ENCODE results near the gene SNAPIN.
"Not testable (repeated sequence)": the region's sequence is repeated elsewhere in the genome, so short reads cannot be mapped to it uniquely, and the experiment has no call there.

Gene SNAPIN

DNA sequence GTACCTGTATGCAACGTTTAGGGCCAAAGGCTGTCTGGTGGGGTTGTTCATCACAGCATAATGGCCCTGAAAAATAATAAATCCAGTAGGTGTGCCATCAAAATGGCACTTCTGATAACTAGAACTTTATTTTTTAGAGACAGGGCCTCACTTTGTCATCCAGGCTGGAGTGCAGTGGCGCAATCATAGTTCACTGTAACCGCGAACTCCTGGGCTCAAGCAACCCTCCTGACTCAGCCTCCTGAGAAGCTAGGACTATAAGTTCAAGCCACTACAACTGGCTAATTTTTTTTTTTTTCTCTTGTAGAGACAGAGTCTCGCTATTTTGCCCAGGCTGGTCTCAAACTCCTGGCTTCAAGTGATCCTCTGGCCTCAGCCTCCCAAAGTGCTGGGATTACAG, 4.7 kb downstream of the SNAPIN start:
- TF ChIP-seq, protein P1, sequence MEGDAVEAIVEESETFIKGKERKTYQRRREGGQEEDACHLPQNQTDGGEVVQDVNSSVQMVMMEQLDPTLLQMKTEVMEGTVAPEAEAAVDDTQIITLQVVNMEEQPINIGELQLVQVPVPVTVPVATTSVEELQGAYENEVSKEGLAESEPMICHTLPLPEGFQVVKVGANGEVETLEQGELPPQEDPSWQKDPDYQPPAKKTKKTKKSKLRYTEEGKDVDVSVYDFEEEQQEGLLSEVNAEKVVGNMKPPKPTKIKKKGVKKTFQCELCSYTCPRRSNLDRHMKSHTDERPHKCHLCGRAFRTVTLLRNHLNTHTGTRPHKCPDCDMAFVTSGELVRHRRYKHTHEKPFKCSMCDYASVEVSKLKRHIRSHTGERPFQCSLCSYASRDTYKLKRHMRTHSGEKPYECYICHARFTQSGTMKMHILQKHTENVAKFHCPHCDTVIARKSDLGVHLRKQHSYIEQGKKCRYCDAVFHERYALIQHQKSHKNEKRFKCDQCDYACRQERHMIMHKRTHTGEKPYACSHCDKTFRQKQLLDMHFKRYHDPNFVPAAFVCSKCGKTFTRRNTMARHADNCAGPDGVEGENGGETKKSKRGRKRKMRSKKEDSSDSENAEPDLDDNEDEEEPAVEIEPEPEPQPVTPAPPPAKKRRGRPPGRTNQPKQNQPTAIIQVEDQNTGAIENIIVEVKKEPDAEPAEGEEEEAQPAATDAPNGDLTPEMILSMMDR (IDR thresholded peaks at IDR 0.05; ENCODE audit: low read depth, low read length): no peak
- DNase-seq (ENCODE audit: low read depth, low spot score): no peak
- in situ Hi-C loops (cut with HindIII; ENCODE audit: low sequenced_read_pairs): no loop called here
- H3K4me3 ChIP-seq (ENCODE audit: low read depth, low read length): no peak overlapping the region

DNA sequence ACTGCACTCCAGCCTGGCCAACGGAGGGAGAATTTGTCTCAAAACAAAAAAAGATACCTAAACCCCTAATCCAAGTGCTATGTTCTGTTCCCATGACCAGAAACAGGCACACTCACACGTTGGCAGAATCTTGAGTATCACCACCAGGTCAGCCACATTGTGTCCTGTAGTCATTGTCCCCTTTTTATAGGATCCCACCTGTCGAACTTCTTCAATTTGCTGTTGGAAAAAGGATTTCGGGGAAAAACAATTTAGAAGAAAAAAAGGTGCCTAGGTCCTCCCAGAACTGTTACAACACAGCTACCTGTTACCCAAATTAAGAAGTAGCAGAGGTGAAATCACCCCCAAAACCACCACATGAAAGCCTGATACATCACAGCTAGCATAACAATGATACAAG, 8.9 kb downstream of the SNAPIN start:
- no peak for DNase-seq (ENCODE audit: low read depth, low spot score)
- no peak overlapping the region for H3K4me3 ChIP-seq (ENCODE audit: low read depth, low read length)
- in situ Hi-C loops (cut with HindIII; ENCODE audit: low sequenced_read_pairs): no loop called here
- TF ChIP-seq, protein P1 (IDR thresholded peaks at IDR 0.05; ENCODE audit: low read depth, low read length): no peak

DNA sequence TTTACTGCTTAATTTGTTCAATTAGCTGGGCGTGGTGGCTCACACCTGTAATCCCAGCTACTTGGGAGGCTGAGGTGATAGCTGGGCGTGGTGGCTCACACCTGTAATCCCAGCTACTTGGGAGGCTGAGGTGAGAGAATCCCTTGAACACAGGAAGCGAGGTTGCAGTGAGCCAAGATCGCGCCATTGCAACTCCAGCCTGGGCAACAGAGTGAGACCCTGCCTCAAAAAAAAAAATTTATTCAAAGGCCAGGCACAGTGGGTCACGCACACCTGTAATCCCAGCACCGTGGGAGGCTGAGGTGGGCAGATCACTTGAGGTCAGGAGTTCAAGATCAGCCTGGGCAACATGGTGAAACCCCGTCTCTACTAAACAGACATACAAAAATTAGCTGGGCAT, 10.2 kb downstream of the SNAPIN start:
- H3K4me3 ChIP-seq (ENCODE audit: low read depth, low read length); DNase-seq (ENCODE audit: low read depth, low spot score); in situ Hi-C loops (cut with HindIII; ENCODE audit: low sequenced_read_pairs): not testable (repeated sequence)

DNA sequence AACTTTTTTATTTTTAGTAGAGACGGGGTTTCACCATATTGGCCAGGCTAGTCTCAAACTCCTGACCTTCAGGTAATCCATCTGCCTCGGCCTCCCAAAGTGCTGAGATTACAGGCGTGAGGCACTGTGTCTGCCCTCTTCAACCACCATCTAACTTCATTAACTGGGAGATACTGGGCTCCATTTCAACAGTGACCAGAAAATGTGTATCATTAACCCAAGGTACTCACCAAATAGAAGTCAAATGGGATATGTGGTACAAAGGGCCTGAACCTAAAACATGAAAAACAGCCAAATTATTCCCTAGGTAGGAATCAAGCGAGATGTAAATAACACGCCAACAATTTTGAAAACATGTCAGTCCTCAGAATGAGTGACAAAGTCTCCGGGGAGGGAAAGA, 11.1 kb downstream of the SNAPIN start:
- TF ChIP-seq, protein P1 (IDR thresholded peaks at IDR 0.05; ENCODE audit: low read depth, low read length): no peak
- peak overlapping the region; percentile 99 for H3K4me3 ChIP-seq (ENCODE audit: low read depth, low read length)
- in situ Hi-C loops (cut with HindIII; ENCODE audit: low sequenced_read_pairs): no loop called here
- DNase-seq (ENCODE audit: low read depth, low spot score): no peak

DNA sequence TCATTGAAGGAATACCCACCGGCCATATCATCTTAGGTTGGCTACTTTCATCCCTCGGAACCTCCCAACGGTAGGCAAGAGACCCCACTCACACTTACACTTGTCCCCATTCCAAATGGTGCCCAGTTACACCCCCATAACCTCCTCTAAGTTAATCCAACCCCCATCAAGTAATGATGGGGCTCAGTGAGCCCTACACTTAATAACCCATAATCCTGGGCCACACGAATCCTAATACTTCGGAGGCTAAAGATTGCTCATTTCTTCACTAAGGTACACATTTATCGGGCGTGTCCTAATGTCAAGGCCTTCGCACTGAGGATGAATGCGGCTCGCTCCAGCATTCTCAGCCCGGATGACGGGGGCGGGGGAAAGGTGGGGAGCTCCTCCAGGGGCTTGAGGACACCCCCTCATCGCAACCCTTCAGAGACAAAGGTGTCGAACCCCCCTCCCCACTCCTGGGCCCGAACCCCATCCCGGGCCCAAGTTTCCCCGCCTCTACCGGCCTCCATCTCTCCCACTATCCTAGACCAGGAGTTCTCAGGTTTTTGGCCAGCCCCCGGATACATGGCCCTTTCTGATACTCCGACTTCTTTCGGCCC, 11.9 kb downstream of the SNAPIN start:
- in situ Hi-C loops (cut with HindIII; ENCODE audit: low sequenced_read_pairs): no loop called here
- peak overlapping the region; percentile 99 for H3K4me3 ChIP-seq (ENCODE audit: low read depth, low read length)
- TF ChIP-seq, protein P1 (IDR thresholded peaks at IDR 0.05; ENCODE audit: low read depth, low read length): no peak
- no peak for DNase-seq (ENCODE audit: low read depth, low spot score)

DNA sequence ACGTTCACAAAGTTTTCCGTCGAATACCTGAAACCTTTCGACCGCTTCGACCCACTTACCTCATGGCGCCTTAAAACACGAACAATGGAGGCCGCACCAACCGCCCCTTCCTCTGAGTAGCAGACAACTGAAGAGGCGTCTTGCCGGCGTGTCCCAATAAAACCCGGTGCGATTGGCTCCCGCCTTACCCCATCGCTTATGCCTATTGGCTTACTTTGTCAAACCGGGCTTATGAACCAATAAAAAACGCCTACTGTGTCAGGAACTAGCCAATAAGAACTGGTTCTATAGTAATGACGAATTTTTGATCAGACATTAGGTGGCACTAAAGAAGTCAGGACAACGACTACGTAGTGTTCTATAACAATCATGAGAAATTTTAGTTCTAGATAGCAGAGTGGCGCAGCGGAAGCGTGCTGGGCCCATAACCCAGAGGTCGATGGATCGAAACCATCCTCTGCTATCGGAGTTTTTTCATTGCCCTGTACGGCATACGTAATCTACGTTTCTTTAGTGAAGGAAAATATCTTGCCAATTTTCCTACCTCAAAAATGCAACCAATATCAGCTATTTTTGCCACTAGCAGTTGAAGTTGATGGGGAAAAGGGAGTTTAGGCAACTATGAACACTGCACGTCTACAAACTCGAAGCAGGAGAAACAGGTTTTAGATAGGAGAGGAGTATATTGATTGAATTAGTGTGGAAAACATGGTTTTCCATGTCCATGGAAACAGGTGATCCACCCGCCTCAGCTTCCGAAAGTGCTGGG, 12.5 kb downstream of the SNAPIN start, which contains the start of gene ILF2:
TSS of gene ILF2 (minus strand) at position 135 of the 769 bp plus-strand sequence. CDS start at position 64, 71 bp downstream.
- peak within 1 kb of the TSS; percentile 99 for H3K4me3 ChIP-seq (ENCODE audit: low read depth, low read length)
- in situ Hi-C loops (cut with HindIII; ENCODE audit: low sequenced_read_pairs): no loop called here
- TF ChIP-seq, protein P1 (IDR thresholded peaks at IDR 0.05; ENCODE audit: low read depth, low read length): no peak
- DNase-seq (ENCODE audit: low read depth, low spot score): peak; percentile 100

DNA sequence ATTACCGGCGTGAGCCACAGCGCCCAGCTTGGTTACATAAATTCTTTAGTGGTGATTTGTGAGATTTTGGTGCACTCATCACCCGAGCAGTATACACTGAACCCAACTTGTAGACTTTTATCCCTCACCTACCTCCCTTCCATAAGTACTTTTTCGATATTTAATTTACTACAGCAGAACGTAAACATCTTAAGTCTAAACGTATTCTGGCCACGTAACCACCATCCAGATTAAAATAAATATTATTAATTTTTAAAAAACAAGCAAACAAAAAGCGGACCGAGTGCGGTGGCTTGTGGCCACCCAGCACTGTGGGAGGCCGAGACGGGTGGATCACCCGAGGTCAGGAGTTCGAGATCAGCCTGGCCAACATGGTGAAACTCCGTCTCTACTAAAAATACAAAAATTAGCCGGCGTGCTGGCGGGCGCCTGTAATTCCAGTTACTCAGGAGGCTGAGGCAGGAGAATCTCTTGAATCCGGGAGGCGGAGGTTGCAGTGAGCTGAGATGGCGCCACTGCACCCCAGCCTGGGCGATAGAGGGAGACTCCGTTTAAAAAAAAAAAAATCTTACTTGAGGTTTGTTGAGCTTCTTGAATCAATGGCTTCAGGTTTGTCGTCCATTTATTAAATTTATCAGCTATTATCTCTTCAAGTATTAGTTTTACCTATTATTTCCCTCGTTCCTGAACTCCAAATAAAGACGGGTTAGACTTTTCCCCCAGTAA, 13.3 kb downstream of the SNAPIN start:
- in situ Hi-C loops (cut with HindIII; ENCODE audit: low sequenced_read_pairs); DNase-seq (ENCODE audit: low read depth, low spot score): not testable (repeated sequence)
- peak overlapping the region; percentile 55 for H3K4me3 ChIP-seq (ENCODE audit: low read depth, low read length)
